ENCODE measurements around the gene VPREB1.
"Not testable (repeated sequence)": the region's sequence is repeated elsewhere in the genome, so short reads cannot be mapped to it uniquely, and the experiment has no call there.

VPREB1 gene

DNA sequence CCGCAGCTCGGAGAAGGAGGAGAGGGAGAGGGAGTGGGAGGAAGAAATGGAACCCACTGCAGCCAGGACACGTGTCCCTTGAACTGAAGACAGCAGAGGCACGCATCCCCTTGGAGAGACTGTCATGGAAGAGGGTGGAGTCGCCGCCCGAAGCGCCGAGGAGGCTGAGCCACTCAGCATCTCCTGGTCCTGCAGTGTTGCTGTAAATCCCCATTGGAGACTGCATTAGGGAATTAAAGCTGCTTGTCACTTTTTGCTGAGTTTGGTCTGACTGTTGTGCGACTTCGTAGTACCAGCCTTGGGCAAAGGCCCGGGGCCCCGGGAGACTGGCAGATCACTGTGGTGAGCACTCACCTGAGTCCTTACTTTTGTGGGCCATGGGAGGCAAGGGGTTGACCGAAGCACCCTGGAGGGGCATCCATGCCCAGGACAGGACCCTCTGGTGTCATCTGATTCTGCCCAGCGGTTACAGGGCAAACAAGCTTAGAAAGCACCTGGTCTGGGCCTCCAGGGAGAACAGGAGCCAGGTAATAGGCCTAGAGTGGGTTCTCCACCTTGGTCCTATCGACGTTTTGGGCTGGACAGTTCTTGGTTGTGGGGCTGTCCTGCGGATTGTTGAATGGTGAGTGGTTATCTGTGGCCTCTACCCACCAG lies 797 bp downstream of the VPREB1 start:
- DNase-seq, result no peak

DNA sequence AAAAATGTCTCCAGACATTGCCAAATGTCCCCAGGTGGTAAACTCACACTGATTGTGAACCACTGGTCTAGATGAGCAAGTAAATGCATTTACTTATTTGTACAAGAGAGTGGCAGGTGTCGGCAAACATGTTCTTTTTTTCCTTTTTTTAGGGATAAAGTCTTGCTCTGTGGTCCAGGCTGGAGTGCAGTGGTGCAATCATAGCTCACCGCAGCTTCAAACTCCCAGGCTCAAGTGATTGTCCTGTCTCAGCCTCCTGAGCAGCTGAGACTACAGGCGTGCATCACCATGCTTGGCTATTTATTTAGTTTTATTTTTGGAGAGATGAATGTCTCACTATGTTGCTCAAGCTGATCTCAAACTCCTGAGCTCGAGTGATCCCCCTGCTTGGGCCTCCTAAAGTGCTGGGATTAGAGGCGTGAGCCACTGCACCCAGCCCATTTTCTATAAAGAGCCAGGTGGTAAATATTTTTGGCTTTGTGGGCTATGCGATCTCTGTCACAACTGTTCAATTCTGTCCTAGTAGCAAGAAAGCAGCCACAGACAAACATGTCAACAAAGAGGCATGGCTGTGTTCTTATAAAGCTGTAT lies 1.4 kb downstream of the VPREB1 start:
- DNase-seq, result no peak

DNA sequence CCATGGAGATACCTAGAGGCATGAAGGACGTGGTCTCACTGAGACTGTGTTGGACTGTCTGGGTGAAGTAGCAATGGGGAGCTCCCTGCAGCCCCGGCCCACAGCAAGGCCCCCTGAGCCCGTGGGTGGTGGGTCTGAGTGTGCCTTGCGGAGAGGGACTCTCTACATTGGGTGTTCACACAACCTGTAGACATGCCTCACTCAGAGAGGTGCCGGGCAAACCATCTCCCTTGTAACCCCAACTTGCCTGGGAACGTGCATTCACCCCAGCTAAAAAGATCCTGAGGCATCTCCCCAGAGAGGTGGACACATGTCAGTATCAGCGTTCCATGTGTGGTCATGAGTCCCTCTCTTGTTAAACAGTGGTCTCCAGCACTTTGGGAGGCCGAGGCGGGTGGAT lies 2.1 kb downstream of the VPREB1 start:
- no peak for DNase-seq

DNA sequence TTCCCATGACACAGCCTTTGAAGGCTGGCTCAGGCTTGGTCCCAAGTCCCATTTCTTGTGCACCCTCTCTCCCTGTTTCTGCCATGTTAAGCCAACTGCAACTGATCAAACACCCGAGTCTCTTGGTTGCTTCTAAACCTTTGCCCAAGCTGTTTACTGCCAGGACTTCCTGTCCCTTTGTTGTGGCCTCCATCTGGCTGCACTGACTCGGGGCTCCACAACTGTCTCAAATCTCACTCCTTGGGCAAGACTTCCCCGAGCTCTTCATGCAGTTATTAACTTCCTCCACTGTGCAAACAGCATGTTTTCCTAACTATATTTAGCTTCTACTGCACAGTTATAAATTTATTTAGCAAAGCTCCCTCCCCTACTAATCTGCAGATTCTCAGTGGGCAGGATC lies 4.3 kb downstream of the VPREB1 start:
- DNase-seq, result no peak

DNA sequence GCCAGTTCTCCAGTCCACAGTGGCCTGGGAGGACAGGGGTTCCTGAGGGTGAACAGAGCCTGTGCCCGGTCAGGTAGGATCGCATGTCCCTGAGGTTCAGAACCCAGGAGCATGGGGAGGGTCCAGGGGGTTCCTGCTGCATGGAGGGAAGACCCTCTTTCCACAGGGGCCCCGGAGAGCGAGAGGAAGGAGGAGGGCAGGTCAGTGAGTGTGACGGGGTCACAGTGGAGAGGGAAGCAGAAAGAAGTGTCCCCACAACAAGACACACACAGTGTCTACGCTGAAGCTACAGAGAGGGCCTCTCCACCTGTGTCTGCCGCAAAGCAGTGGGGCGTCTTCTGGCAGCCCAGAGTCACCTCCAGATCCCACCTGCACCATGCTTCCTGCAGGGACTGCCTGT lies 6.1 kb downstream of the VPREB1 start:
- DNase-seq, result not testable (repeated sequence)

DNA sequence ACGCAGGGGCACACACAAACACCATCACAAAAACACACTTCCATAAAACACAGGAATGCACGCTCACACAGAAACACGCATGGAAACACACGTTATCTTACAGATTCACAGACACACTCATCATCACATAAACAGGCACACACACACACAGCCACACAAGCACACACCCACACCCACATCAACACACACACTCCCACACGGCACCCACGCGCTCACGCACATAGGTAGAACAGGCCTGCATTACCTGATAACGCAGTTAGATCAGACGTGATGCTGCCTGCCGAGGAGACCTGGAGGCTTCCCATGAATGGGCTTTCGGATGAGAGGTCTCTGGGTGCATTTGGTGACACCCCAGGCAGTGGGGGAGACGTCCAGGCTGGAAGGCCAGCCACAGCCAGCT lies 11.5 kb downstream of the VPREB1 start:
- not testable (repeated sequence) for DNase-seq

DNA sequence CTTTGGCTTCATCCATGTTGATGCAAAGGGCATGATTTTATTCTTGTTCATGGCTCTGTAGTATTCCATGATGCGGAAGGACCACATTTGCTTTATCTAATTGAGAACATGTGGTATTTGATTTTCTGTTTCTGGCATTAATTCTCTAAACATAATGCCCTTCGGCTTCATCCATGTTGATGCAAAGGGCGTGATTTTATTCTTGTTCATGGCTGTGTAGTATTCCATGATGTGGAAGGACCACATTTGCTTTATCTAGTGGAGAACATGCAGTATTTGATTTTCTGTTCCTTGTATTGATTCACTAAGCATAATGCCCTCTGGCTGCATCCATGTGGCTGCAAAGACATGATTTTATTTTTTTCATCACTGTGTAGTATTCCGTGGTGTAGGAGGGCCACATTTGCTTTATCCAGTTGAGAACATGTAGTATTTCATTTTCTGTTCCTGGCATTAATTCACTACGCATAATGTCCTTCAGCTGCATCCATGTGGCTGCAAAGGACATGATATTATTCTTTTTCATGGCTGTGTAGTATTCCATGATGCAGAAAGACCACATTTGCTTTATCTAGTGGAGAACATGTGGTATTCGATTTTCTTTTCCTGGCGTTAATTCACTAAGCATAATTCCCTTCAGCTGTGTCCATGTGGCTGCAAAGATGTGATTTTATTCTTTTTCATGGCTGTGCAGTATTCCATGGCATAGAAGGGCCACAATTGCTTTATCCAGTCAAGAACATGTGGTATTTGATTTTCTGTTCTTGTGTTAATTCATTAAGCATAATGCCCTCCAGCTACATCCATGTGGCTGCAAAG lies 14.2 kb downstream of the VPREB1 start:
- not testable (repeated sequence) for DNase-seq

DNA sequence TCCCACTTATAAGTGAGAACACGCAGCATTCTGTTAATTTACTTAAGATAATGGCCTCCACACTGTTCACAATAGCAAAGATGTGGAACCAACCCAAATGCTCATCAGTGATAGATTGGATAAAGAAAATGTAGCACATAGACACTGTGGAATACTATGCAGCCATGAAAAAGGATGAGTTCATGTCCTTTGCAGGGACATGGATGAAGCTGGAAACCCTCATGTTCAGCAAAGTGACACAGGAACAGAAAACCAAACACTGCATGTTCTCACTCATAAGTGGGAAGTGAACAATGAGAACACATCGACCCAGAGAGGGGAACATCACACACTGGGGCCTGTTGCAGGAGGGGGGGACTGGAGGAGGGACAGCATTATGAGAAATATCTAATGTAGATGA lies 15.6 kb downstream of the VPREB1 start:
- DNase-seq, result not testable (repeated sequence)

DNA sequence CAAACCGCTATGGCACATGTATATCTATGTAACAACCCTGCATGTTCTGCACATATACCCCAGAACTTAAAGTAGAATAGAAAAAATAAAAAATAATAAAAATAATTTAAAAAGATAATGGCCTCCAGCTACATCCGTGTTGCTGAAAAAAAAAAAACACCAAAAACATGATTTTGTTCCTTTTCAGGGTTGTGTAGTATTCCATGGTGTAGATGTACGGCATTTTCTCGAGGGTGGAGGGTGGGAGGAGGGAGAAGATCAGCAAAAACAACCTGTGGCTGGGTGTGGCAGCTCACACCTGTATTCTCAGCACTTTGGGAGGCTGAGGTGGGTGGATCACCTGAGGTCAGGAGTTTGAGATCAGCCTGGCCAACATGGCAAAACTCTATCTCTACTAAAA lies 16.0 kb downstream of the VPREB1 start:
- DNase-seq, result not testable (repeated sequence)

DNA sequence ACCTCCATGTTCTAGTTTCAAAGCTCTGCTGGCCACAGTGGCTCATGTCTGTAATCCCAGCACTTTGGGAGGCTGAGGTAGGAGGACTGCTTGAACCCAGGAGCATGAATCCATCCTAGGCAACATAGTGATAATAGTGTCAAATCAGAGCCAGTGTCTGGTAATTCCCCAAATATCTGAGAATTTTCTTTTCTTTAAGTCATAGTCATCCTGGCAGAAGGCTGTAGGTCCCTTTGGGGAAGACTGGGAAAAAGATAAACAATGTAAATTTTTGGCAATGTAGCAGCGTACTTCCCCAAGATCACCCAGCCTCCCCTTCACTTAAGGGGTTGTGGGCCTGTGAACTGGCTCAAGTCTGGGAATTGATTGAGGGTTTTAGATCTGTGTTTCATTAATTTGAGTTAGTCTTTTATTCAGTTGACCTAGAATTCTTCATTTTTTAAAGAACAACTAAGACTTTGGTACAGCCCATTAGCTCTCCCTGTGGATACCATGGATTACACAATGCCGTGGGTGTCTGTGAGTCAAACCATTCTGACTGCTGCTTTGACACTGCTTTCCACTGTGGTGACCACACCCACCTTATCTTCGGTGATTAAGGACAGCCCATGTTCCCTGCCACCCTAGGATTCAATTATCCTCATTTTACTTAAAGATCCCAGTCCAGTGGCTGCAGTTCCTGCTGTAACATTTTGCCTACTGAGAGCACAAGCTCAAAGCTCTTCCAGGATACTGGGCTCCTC lies 17.9 kb downstream of the VPREB1 start:
- not testable (repeated sequence) for DNase-seq

DNA sequence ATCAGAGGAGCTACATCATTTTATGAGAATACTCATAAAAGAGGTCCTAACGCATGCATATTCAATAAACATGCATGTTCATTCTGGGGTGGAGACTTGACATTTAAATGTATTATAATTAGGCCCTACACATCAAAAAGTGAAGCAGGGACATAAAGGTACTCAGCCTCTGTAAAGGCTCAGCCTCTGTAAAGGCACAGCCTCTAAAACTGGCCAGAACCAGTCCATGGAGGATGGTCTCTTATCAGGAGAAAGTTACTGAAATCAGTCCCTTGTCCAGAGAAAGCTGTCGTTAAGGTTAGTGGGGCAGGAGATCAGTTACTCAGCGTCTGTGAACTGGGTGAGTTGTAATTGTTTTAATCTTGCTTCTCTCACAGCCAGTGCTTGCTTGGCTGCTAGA lies 19.2 kb downstream of the VPREB1 start:
- DNase-seq, result not testable (repeated sequence)

DNA sequence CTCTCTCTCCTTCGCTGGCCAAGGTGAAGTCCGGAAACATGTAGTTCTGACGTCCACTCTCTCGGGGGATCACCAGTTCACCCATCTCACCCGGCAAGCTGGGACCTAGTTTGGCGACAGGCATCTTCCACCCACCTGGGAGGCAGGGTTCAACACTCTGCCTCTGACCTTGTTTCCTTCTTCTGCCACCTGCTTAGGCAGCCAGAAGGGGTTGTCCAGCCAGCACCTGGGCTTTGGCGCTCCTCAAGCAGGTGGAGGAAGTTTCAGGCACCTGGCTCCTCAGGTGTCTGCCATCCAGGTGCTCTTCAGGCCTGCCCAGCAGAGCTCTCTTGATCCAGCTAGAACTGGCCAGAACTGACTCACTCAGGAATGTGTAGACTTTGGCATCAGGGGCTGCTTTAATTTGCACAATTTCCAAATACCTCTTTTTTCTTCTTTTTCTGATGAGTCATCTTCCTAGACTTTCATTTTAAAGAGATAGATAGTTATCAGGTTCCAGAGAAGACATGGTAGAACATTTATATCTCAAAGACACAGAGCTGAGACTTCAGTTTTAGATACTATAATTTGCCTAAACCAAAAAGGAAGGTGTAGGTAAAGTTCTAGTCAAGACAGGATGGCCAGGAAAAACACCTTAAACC lies 25.6 kb downstream of the VPREB1 start:
- DNase-seq, result not testable (repeated sequence)

DNA sequence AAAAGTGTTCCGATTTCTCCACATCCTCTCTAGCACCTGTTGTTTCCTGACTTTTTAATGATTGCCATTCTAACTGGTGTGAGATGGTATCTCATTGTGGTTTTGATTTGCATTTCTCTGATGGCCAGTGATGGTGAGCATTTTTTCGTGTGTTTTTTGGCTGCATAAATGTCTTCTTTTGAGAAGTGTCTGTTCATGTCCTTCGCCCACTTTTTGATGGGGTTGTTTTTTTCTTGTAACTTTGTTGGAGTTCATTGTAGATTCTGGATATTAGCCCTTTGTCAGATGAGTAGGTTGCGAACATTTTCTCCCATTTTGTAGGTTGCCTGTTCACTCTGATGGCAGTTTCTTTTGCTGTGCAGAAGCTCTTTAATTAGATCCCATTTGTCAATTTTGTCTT lies 32.8 kb downstream of the VPREB1 start:
- DNase-seq, result not testable (repeated sequence)

DNA sequence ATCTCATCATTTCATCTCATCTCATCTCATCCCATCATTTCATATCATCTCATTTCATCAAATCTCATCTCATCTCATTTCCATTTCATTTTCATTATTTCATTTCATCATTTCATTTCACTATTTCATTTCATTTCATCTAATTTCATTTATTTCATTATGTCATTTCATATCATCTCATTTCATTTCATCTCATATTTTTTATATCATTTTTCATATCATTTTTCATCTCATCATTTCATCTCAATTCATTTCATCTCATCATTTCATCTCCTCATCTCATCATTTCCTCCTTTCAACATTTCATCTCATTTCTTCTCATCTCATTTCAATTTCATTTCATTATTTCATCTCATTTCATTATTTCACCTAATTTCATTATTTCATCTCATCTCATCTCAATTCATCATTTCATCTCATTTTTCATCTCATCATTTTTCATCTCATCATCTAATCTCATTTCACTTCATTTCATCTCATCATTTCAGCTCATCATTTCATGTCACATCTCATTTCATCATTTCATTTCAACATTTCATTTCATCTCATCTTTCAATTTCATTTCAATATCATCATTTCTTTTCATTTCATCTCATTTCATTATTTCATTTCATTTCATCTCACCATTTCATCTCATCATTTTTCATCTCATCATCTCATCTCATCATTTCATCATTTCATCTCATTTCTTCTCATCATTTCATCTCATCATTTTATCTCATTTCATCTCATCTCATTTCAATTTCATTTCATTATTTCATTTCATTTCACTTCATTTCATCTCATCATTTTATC lies 40.6 kb downstream of the VPREB1 start:
- not testable (repeated sequence) for DNase-seq

DNA sequence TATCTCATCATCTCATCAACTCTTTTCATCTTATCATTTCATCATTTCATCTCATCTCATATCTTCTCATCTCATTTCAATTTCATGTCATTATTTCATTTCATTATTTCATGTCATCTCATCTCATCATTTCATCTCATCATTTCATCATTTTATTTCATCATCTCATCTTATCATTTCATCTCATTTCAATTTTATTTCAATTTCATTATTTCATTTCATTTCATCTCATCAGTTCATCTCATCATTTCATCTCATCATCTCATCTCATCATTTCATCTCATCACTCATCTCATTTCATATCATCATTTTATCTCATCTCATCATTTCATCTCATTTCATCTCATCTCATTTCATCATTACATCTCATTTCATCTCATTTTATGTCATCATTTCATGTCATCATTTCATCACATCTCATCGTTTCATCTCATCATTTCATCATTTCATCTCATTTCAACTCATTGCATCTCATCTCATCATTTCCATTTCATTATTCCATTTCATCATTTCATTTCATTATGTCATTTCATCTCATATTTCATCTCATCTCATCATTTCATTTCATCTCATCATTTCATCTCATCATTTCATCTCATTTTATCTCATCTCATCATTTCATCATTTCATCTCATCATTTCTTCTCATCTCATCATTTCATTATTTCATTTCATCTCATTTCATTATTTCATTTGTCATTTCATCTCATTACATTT lies 42.0 kb downstream of the VPREB1 start:
- DNase-seq, result not testable (repeated sequence)

DNA sequence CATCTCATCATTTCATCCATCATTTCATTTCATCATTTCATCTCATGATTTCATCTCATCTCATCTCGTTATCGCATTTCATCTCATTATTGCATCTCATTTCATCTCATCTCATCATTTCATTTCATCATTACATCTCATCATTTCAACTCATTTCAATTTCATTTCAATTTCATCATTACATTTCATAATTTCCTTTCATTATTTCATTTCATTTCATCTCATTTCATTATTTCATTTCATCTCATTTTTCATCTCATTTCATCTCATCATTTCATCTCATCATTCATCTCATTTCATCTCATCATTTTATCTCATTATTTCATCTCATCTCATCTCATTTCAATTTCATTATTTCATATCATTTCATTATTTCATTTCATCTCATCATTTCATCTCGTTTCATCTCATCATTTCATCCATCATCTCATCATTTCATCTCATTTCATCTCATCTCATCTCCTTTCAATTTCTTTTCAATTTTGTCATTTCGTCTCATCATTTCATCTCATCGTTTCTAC lies 42.6 kb downstream of the VPREB1 start:
- DNase-seq, result not testable (repeated sequence)

DNA sequence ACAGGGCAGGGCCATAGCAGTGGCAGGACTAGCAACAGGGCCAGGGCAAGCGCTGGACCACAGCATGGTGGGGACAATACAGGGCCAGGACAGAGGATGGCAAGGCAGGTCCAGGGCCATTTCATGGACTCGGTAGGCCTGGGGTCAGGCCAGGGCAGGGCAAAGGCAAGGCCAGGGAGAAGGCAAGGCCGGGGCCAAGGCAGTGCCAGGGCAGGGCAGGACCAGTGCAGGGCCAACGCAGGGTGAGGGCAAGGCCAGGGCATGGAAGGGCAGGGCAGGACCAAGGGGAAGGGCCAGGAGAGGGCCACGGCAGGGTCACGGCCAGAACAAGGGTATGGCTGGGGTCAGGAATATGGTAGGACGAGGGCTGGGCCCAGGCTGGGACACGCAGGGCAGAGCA lies 45.1 kb downstream of the VPREB1 start:
- DNase-seq, result not testable (repeated sequence)

DNA sequence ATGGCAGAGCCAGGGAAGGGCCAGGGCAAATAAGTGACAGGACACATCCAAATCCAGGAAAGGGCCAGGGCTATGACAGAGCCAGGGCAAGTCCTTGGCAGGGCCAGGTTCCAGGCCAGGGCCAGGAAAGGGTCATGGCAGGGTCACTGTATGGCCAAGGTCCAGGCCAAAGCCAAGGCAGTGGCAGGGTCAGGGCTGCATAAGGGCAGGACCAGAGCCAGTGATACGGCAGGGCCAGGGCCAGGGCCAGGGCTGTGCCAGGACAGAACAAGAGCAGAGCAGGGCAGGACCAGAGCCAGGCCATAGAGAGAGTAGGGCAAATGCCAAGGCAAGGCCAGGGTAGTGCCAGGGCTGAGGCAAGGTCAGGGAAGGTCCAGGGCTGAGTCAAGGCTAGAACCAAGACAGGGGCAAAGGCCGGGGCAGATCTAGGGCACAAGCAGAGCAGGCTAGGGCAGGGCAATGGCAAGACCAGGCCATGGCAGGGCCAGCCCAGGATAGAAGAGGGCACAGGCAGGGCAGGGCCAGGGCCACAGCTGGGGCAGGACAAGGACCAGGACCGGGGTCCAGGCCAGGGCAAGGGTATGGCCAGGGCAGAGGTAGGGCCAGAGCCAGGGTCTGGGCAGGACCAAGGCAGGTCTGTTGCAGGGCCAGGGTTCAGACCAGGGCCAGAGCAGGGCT lies 46.7 kb downstream of the VPREB1 start:
- DNase-seq, result not testable (repeated sequence)

DNA sequence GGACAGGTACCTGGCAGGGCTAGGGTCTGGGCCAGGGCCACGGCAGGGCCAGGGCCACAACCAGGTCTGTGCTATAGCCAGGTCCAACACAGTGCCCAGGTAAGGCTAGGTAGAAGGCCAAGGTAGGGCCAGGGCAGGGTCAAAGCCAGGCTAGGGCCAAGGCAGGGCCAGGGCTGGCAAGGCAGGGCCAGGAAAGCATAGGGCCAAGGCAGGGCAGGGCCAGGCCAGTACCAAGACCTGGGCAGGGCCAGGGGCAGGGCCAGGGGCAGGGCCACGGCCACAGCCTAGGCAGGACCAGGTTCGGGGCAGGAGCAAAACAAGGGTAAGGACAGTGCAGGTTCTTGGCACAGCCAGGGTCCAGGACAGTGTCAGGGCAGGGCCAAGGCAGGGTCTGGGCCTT lies 48.1 kb downstream of the VPREB1 start:
- not testable (repeated sequence) for DNase-seq
